HCT116 (cell line): ENCODE measurements around the gene SLC16A12.

Experiments
- CBX3 ChIP-seq: IDR thresholded peaks from 2 replicates; pipeline ENCODE4 v1.6.1; 2012; ENCODE audit warnings: low read depth
- CTCF ChIP-seq, 3 experiments: fragments of 200-600 bp in 1 of 3; sonication (generic) in 1 of 3; IDR thresholded peaks in 2 of 3; conservative IDR thresholded peaks in 1 of 3; 2 replicates each; pipeline ENCODE4 v1.5.1; 2012 to 2017; ENCODE audit warnings: low read depth in 2 of 3, low read length in 2 of 3, antibody characterized with exemption in 1 of 3, borderline replicate concordance in 1 of 3, control low read depth in 1 of 3, mild to moderate bottlenecking in 1 of 3, mixed read lengths in 1 of 3, mixed run types in 1 of 3, moderate library complexity in 1 of 3; ENCODE audit not compliant: insufficient read depth in 1 of 3
- EZH2 ChIP-seq: fragments of 200-600 bp; sonication (generic); IDR thresholded peaks from 2 replicates; pipeline ENCODE4 v1.6.1; 2017; ENCODE audit warnings: antibody characterized with exemption, mixed run types
- EZH2phosphoT487 ChIP-seq: fragments of 200-600 bp; IDR thresholded peaks from 2 replicates; pipeline ENCODE4 v1.6.1; 2018; ENCODE audit warnings: antibody characterized with exemption, borderline replicate concordance
- FOSL1 ChIP-seq: IDR thresholded peaks from 2 replicates; pipeline ENCODE4 v1.6.1; 2012; ENCODE audit warnings: low read depth
- JUND ChIP-seq: IDR thresholded peaks from 2 replicates; pipeline ENCODE4 v1.6.1; 2012
- POLR2A ChIP-seq: IDR thresholded peaks from 2 replicates; pipeline ENCODE4 v1.7.0; 2011; ENCODE audit warnings: borderline replicate concordance; ENCODE audit not compliant: insufficient read depth, insufficient read length; ENCODE audit errors: extremely low read depth
- POLR2AphosphoS5 ChIP-seq: IDR thresholded peaks from 2 replicates; pipeline ENCODE4 v1.6.1; 2011; ENCODE audit warnings: mild to moderate bottlenecking, low read depth, low read length, moderate library complexity
- SIN3A ChIP-seq: IDR thresholded peaks from 2 replicates; pipeline ENCODE4 v1.6.1; 2012; ENCODE audit warnings: low read depth
- SRF ChIP-seq: IDR thresholded peaks from 2 replicates; pipeline ENCODE4 v1.6.1; 2012; ENCODE audit warnings: low read depth
- YY1 ChIP-seq: IDR thresholded peaks from 2 replicates; pipeline ENCODE4 v1.6.1; 2011; ENCODE audit warnings: low read length, low read depth, moderate library complexity, mild to moderate bottlenecking; ENCODE audit not compliant: insufficient replicate concordance; ENCODE audit errors: extremely low read depth
- ZBTB33 ChIP-seq: IDR thresholded peaks from 2 replicates; pipeline ENCODE4 v1.6.1; 2011; ENCODE audit warnings: mild to moderate bottlenecking, low read length, moderate library complexity; ENCODE audit not compliant: insufficient replicate concordance; ENCODE audit errors: extremely low read depth
- ZFX ChIP-seq: fragments of 450-650 bp; IDR thresholded peaks from 2 replicates; pipeline ENCODE4 v1.6.1; 2017

- TF ChIP-seq CTCF (IDR thresholded peaks at IDR 0.05 in 2 of 3, conservative IDR thresholded peaks at IDR 0.05 in 1 of 3; ENCODE audit: borderline replicate concordance in 1 of 3, insufficient read depth in 1 of 3, low read depth in 2 of 3, low read length in 2 of 3) (no peak), ZFX (no peak), EZH2phosphoT487 (no peak), CBX3 (no peak), POLR2AphosphoS5 (no peak), SRF (no peak), EZH2 (no peak), POLR2A (no peak), YY1 (no peak), ZBTB33 (no peak), SIN3A (no peak), FOSL1 (no peak), JUND (no peak)
Observed at GRCh38 chr10:89504691-89505090, 30.7 kb downstream of the SLC16A12 start.
